Fibroblast of the aortic adventitia (primary cell): ENCODE results near the gene MOB3B. TPM values are rescaled to one million over a fixed set of nuclear protein-coding genes. Genes with fewer than 3 reads are reported as not detected.

ENCODE experiments used
- DNase-seq: peaks from one replicate; pipeline ENCODE4 v3.0.0-alpha.2; 2010; ENCODE audit warnings: low read depth
- H3K4me3 ChIP-seq: 2 replicates; pipeline ENCODE4 v1.5.1; 2011; ENCODE audit warnings: low read depth, mild to moderate bottlenecking, control low read depth, low read length, moderate library complexity
- total RNA-seq: library from RNA; depleted of rRNA; stranded (reverse); fragments of >200 nt; gene quantifications from 2 replicates; pipeline ENCODE4 v1.2.3, GENCODE V29; 2012; ENCODE audit warnings: low replicate concordance
- TF ChIP-seq, protein P1 (sequence below): IDR thresholded peaks from 2 replicates; pipeline ENCODE4 v1.5.1; 2011; ENCODE audit warnings: mild to moderate bottlenecking, low read length, control low read depth, inconsistent platforms; ENCODE audit not compliant: insufficient read depth

The MOB3B gene
- total RNA-seq, 1 donor = under 0.01 TPM

DNA sequence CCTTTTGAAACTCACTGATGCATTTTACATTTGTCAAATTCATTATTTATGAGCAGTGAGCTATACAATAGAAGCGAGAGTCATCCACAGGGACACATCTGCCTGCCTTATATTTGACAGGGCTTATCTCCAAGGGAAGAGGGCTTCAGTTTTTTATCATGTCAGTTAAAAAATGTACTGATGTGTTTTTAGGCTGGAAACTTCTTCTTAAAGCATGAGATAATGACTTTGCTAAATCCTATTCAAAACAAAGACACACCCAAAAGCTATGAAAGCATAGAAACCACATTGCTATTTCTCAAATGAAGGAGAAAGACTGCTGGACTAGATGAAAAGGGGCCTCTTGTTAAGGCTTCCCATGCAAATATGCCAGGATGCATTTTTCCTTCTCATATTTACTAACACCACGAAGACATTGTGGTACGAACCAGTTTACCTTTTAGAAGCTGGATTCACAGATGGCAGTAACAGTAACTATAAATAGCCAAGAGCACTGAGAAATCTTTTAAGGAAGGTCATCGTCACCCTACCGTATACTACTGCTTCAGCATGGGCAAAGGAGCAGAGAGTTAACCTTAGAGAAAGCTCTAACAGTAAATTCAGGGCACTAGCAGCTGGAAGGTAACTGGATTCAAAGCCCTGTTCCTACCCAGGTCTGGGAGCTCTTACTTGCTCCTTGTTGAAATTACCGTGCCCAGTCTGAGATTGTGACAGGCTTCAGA is 91.8 kb downstream of the MOB3B start:
- no peak for DNase-seq
- TF ChIP-seq, protein P1, sequence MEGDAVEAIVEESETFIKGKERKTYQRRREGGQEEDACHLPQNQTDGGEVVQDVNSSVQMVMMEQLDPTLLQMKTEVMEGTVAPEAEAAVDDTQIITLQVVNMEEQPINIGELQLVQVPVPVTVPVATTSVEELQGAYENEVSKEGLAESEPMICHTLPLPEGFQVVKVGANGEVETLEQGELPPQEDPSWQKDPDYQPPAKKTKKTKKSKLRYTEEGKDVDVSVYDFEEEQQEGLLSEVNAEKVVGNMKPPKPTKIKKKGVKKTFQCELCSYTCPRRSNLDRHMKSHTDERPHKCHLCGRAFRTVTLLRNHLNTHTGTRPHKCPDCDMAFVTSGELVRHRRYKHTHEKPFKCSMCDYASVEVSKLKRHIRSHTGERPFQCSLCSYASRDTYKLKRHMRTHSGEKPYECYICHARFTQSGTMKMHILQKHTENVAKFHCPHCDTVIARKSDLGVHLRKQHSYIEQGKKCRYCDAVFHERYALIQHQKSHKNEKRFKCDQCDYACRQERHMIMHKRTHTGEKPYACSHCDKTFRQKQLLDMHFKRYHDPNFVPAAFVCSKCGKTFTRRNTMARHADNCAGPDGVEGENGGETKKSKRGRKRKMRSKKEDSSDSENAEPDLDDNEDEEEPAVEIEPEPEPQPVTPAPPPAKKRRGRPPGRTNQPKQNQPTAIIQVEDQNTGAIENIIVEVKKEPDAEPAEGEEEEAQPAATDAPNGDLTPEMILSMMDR = no peak

DNA sequence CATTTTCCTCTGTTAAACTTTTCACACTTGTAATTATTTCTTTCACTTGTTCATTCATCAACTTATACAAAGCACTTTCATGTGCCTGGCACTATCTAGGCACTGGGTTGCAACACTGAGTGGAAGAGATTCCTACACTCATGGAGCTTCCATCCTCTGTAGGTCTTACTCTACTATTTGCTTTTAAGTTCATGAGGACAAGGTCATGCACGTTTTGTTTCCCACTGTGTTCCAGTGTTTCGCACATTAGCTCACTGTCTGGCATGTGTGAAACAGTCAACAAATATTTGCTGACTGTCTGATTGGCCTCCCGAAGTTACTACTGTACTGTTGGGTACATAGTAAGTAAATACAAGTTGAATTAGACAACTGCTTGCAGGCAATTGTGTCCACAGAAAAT is 93.4 kb downstream of the MOB3B start:
- DNase-seq = no peak
- H3K4me3 ChIP-seq = no peak overlapping the region
- TF ChIP-seq, protein P1 = no peak

More for the DNA sequence above, 91.8 kb downstream of the MOB3B start:
- H3K4me3 ChIP-seq = no peak overlapping the region

DNA sequence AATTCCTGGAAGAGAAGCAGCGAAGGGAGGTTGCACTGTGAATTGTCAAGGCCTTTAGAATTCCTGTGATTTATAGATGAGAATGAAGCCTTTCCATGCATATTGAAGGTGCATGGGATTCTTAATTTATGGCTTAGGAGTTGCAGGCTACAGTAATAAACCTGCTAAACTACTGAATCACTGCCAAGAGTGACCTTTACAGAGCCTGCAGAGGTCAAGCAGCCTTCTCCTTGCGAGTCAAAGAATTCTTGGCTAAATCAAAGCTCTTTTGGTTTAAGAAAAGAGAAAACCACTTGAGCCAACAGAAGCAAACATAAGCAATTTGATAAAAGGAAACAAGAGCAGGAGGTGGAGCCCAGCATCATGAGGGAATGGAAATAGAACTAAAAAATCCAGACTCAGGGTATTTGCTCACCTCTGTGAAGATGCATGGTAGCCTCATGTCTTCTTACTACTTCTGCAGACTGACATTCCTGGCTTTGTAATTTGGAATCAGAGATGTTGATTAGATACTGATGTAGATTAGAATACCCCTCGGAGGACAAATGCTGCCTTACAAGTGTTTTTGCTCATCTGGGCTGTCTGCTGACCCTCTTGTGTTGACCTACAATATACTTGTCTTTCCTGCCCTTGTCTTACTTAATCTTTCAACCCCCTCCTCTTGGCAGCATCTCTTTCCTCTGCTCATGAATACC is 95.8 kb downstream of the MOB3B start:
- TF ChIP-seq, protein P1 = no peak
- H3K4me3 ChIP-seq = no peak overlapping the region
- DNase-seq = no peak

DNA sequence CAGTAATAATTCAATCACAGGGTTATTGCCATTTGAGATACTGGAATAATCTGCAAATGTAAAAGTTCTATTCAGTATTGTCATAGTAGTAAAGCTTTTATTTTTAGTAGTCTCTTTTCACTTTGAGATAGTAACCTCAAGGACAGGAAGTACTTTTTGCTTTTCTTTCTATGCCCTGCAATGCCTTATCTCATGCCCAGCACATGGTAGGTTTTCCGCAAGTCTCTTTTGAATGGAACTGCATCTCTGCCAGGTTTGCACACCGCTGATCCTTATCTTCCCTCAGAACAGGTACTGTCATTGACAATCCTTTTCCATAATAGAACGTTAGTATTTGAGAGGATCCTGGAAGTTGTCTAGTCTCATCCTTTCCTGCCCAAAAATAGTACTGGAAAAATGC is 97.3 kb downstream of the MOB3B start:
- no peak overlapping the region for H3K4me3 ChIP-seq
- no peak for DNase-seq
- TF ChIP-seq, protein P1 = no peak

DNA sequence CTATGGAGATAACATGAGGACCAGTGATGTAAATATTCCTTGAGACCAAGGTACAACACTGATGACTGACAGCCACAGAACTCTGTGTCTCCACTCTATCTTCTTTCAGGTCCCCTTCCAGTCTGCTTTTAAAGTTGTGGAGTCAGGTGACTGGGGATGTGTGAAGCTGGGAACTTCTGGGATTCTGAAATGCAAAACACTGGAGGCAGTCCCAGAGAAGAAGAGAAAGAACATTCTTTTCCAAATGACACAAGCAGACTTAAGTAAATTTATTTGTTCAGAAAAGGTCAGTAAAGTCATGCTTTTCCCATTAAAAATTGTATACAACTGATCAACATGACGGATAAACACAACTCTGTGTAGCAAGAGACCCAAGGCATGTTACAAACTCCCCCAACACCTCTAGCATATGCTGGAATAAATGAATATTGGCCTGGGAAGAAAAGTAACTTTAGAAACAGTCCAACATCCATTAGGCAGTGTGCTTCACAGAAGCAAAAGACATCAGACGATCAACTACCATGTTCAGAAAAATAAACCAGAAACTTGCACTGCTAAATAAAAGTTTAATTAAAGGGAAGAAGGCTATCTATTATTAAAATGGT is 98.0 kb downstream of the MOB3B start:
- TF ChIP-seq, protein P1 = no peak
- DNase-seq = no peak
- H3K4me3 ChIP-seq = no peak overlapping the region

DNA sequence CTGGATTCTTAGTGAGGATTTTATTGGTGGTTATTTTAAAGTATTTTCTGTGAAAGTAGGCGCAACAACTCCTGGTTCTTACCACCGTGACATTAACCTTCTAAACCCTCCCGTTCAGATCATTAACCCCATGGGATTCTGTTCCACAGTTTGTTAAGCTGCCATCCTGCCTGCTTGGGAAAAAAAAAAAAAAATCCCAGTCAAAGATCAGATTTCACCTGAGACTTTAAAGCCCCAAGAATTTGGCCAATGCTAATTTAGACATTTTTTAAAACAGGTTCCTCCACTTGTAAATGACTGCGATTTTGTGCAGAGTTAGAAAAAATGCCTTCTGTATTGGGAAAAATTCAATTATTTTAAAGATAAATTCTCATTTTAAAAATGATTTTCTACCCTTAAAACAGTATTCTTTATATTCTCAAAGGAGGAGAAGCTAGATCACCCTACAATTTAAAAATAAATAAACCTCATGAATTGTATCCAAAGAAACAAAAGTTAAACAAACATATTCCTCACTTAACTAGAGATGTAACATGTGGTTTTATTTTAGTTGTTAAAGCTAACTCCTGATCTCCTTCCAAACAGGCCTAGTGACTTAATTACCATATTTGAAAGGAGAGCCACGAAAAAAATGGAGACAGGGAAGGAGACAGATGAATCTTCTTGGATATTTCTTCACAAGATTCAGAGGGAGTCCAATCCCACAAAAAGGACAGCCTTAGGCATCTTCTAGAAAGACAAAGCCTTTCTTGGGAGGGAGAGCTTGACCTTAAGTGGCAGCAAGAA is 98.7 kb downstream of the MOB3B start:
- H3K4me3 ChIP-seq = no peak overlapping the region
- TF ChIP-seq, protein P1 = no peak
- DNase-seq = no peak
